HepG2 (cell line): Measurements from ENCODE around the gene BIVM. TPM values are rescaled to one million over a fixed set of nuclear protein-coding genes. Genes with fewer than 3 reads are reported as not detected.

Experiments
- ATAC-seq: fragments of 200-7000 bp; cut with Tn5 transposase; 3 replicates; pipeline ENCODE4 v1.9.1; 2020; ENCODE audit warnings: mild to moderate bottlenecking, moderate library complexity
- BruUV-seq: library from RNA; stranded (reverse); fragments of 400-500 nt; replicated peaks from 2 replicates; lab custom pipeline; 2021; lab: Mats Ljungman, UMichigan
- CTCF ChIA-PET: fragments of 300-600 bp; formaldehyde crosslinking; extraction: SDS; loops from one replicate; lab custom pipeline; 2021; ENCODE audit warnings: low total read pairs, inconsistent platforms, low intra/inter-chr PET ratio; lab: Yijun Ruan, JAX
- POLR2A ChIA-PET: fragments of 350-600 bp; sonication (Branson Sonifier 250); formaldehyde crosslinking; loops from one replicate; lab custom pipeline; 2020; ENCODE audit warnings: antibody characterized with exemption, inconsistent platforms; lab: Yijun Ruan, JAX
- DNase-seq: peaks from one replicate; pipeline ENCODE4 v3.0.0-alpha.2; 2015; ENCODE audit warnings: low spot score
- FAIRE-seq: peaks from 3 replicates; lab custom pipeline; 2011; peaks lifted over from hg19 to GRCh38; lab: Jason Lieb, UNC
- H2AFZ ChIP-seq: one replicate; pipeline ENCODE4 v1.6.1; 2011; ENCODE audit warnings: low read length, inconsistent platforms
- H3K27ac ChIP-seq: fragments of 300-600 bp; 3 replicates; pipeline ENCODE4 v1.8.0; 2011; ENCODE audit warnings: mixed run types, mild to moderate bottlenecking, mixed read lengths, low read length, inconsistent platforms; ENCODE audit not compliant: insufficient read depth; ENCODE audit errors: extremely low read length
- H3K27me3 ChIP-seq, 2 experiments: fragments of 200-600 bp in 1 of 2; 2 replicates in 1 of 2; 3 replicates in 1 of 2; pipeline versions ENCODE4 v1.6.0 to v1.8.0; 2011; ENCODE audit warnings: low read length in 2 of 2, mild to moderate bottlenecking in 2 of 2, moderate library complexity in 2 of 2, inconsistent platforms in 1 of 2; ENCODE audit not compliant: insufficient read depth in 2 of 2, control insufficient read depth in 1 of 2
- H3K36me3 ChIP-seq, 2 experiments: fragments of 200-600 bp in 1 of 2; replicated peaks in 1 of 2; 2 replicates in 1 of 2; 3 replicates in 1 of 2; pipeline versions ENCODE4 v1.5.1 to v1.8.0; 2011; ENCODE audit warnings: low read length in 2 of 2, inconsistent platforms in 1 of 2; ENCODE audit not compliant: insufficient read depth in 2 of 2, control insufficient read depth in 1 of 2
- H3K4me1 ChIP-seq: 2 replicates; pipeline ENCODE4 v1.5.1; 2012; ENCODE audit warnings: low read length, inconsistent platforms; ENCODE audit not compliant: insufficient read depth
- H3K4me2 ChIP-seq: 2 replicates; pipeline ENCODE4 v1.6.0; 2011; ENCODE audit warnings: low read depth, low read length, inconsistent platforms
- H3K4me3 ChIP-seq, 3 experiments: fragments of 200-600 bp in 1 of 3; sonication (generic), shearing (Covaris generic) in 1 of 3; replicated peaks in 1 of 3; 2 replicates each; pipeline ENCODE4 v1.5.1; 2011 to 2016; ENCODE audit warnings: low read length in 3 of 3, inconsistent platforms in 2 of 3, low read depth in 2 of 3, mild to moderate bottlenecking in 2 of 3, control low read depth in 1 of 3, mixed read lengths in 1 of 3; ENCODE audit not compliant: insufficient read depth in 1 of 3
- H3K79me2 ChIP-seq: one replicate; pipeline ENCODE4 v1.6.1; 2011; ENCODE audit warnings: low read length, inconsistent platforms; ENCODE audit not compliant: insufficient read depth
- H3K9ac ChIP-seq: 2 replicates; pipeline ENCODE4 v1.6.0; 2011; ENCODE audit warnings: mild to moderate bottlenecking, low read depth, low read length, inconsistent platforms; ENCODE audit not compliant: insufficient read depth
- H3K9me3 ChIP-seq: 2 replicates; pipeline ENCODE4 v1.5.1; 2012; ENCODE audit warnings: mild to moderate bottlenecking, low read length
- H4K20me1 ChIP-seq: 2 replicates; pipeline ENCODE4 v1.6.0; 2011; ENCODE audit warnings: inconsistent platforms, mild to moderate bottlenecking, low read length, moderate library complexity; ENCODE audit not compliant: insufficient read depth
- AHDC1 ChIP-seq: sonication (generic); formaldehyde crosslinking; IDR thresholded peaks from 2 replicates; pipeline ENCODE4 v1.5.1; 2020; ENCODE audit warnings: mild to moderate bottlenecking, missing genetic modification reagents, borderline replicate concordance
- PRDM10 ChIP-seq: sonication (generic); formaldehyde crosslinking; IDR thresholded peaks from 2 replicates; pipeline ENCODE4 v1.4.0; 2020; ENCODE audit warnings: low read depth, missing genetic modification reagents
- THRA ChIP-seq: sonication (generic); formaldehyde crosslinking; IDR thresholded peaks from 2 replicates; pipeline ENCODE4 v1.4.0; 2020; ENCODE audit warnings: missing genetic modification reagents, borderline replicate concordance
- ZNF468 ChIP-seq: sonication (generic); formaldehyde crosslinking; IDR thresholded peaks from 2 replicates; pipeline ENCODE4 v1.8.0; 2022; ENCODE audit warnings: mild to moderate bottlenecking, moderate library complexity, missing genetic modification reagents
- ZNF768 ChIP-seq: sonication (generic); formaldehyde crosslinking; IDR thresholded peaks from 2 replicates; pipeline ENCODE4 v1.4.0; 2020; ENCODE audit warnings: missing genetic modification reagents
- ZXDC ChIP-seq: sonication (generic); formaldehyde crosslinking; IDR thresholded peaks from 2 replicates; pipeline ENCODE4 v1.5.0; 2020; ENCODE audit warnings: mild to moderate bottlenecking, missing genetic modification reagents
- WGBS: methylation state at CpG from one replicate; pipeline ENCODE4 v1.1.6; 2017; ENCODE audit warnings: low lambda C conversion rate; 5-methylcytosine and 5-hydroxymethylcytosine counted together
- in situ Hi-C: cut with HindIII; loops from 2 replicates; pipeline ENCODE4 v1.10.0; 2017; ENCODE audit warnings: low pct_unique_long_range_greater_than_20kb; ENCODE audit not compliant: extremely low pct_ligation_motif_present
- intact Hi-C: fragments of 100-400 bp; cut with micrococcal nuclease; formaldehyde crosslinking; loops from one replicate; pipeline ENCODE4 v1.10.0; 2022; ENCODE audit not compliant: unreplicated experiment
- polyA plus RNA-seq, 8 experiments: library from polyadenylated mRNA; depleted of rRNA in 3 of 8; stranded (reverse) in 7 of 8; unstranded in 1 of 8; fragments of >200 nt; fragmentation: Illumina TruSeq in 4 of 8; extraction: Trizol in 4 of 8; gene quantifications; 2 replicates each; pipeline versions ENCODE4 v1.2.1 to v1.2.3, GENCODE V29; 2011 to 2016; ENCODE audit warnings: low read depth in 4 of 8, missing spikeins in 1 of 8, mixed read lengths in 1 of 8; ENCODE audit not compliant: insufficient read depth in 1 of 8
- total RNA-seq, 5 experiments: library from RNA; depleted of rRNA; stranded (reverse); fragments of >200 nt; fragmentation: Illumina TruSeq; extraction: Trizol; gene quantifications; 2 replicates each; pipeline ENCODE4 v1.2.3, GENCODE V29; 2016; ENCODE audit warnings: low read depth in 1 of 5

The BIVM gene
- total and polyA plus RNA-seq, 2 of the 13 experiments (the other 11 are each of a cell fraction or from before 2014, with no cell fraction given) = 10.4 to 15.8 TPM

DNA sequence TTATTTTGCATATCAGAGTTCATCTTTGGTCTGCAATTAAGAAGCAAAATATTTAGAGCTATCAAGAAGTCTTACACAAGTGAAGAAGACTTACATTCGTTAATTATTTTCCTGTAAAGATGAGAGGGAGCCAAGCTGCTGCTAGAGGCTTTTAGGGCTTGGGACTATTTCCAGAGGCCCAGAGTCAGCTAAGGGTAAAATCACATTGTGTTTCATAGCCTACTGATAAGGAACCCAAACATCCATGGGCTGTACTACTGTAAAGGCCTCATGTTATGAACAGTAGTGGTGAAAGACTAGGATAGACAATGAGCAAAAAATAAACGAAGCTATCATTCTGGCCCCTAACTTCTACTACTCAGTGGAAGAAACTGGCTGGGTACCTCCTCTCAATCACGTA, 14.4 kb upstream of the BIVM start (continued):
- TF ChIP-seq ZXDC (CRISPR knock-in tag) = no peak
- TF ChIP-seq PRDM10 (CRISPR knock-in tag) = no peak

DNA sequence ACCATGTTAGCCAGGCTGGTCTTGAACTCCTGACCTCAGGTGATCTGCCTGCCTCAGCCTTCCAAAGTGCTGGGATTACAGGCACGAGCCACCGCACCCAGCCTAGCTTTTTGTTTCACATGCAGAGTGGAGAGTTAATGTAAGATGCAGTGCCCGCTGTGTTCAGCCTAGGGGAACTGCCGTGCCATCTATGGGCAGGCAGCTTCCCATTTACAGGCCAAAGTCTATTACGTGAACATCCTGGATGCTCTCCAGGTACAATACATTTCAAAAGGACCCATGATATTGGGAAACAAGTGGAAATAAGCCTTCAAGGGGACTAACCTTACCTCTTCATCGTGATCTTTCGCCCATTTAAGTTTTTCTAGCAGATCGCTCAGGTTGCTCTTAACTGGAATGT, 10.2 kb upstream of the BIVM start:
- no peak for FAIRE-seq
- TF ChIP-seq THRA (CRISPR knock-in tag) = no peak
- no peak for TF ChIP-seq ZNF468 (CRISPR knock-in tag)
- no peak for TF ChIP-seq ZNF768
- TF ChIP-seq AHDC1 (CRISPR knock-in tag) = no peak

More for the DNA sequence above, 10.2 kb upstream of the BIVM start:
- H3K4me1 ChIP-seq = no peaks in the 10 kb centered on the region
- no peaks in the 10 kb centered on the region for H3K9me3 ChIP-seq
- WGBS = 98% methylated on average over 6 of the region's 8 CpGs
- H4K20me1 ChIP-seq = no peaks in the 10 kb centered on the region
- H3K4me3 ChIP-seq = no peak overlapping the region
- H3K4me2 ChIP-seq = no peak overlapping the region
- H3K79me2 ChIP-seq = no peaks in the 10 kb centered on the region
- in situ Hi-C loops = no loop called here
- H3K27me3 ChIP-seq = no peaks in the 10 kb centered on the region
- no peak overlapping the region for H3K9ac ChIP-seq
- no peak overlapping the region for H3K27ac ChIP-seq
- H3K36me3 ChIP-seq = peaks cover 2 to 18% of the 10 kb centered on the region in 2 experiments; a peak in 4 of 5 replicates
- POLR2A ChIA-PET = no interaction called here
- CTCF ChIA-PET = no interaction called here
- intact Hi-C loops = no loop called here
- DNase-seq (no peak), ATAC-seq (no peak)
- no TSS peak for BruUV-seq
- no peak overlapping the region for H2AFZ ChIP-seq
